Choroid plexus epithelial cell (primary cell): Measurements from ENCODE around the gene CXCR6.

Experiments used
- DNase-seq: peaks from one replicate; pipeline ENCODE4 v3.0.0-alpha.2; 2010; ENCODE audit warnings: low read depth
- H3K4me3 ChIP-seq: 2 replicates; pipeline ENCODE4 v1.5.1; 2011; ENCODE audit warnings: low read depth, mild to moderate bottlenecking, control low read depth, low read length, moderate library complexity
- CTCF ChIP-seq: conservative IDR thresholded peaks from 2 replicates; pipeline ENCODE4 v1.5.1; 2011; ENCODE audit warnings: low read depth, mild to moderate bottlenecking, control low read depth, inconsistent platforms, low read length, moderate library complexity

The CXCR6 gene

DNA sequence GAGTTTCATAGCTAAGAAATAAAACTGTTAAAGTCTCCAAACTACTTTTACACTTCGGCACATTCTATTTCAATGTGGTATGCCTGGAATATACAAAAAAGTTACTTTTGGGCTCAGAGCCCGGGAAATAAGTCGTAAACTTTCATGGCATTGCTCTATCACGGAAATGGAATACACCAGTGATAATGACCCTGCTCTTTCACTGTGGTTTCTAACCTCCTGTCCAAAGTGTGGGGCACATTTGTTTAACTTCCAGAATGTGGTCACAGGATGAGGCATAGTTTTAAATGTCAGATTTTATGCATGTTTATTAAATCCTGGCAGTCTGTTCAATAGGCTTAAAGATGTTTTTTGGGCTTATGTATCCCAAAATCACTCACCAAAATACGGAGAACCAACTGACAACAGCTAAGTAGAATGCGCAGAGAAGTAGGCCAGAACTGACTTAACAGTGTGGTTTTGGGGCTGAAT, 5.1 kb downstream of the CXCR6 start:
- no peak for DNase-seq
- TF ChIP-seq CTCF, result no peak

DNA sequence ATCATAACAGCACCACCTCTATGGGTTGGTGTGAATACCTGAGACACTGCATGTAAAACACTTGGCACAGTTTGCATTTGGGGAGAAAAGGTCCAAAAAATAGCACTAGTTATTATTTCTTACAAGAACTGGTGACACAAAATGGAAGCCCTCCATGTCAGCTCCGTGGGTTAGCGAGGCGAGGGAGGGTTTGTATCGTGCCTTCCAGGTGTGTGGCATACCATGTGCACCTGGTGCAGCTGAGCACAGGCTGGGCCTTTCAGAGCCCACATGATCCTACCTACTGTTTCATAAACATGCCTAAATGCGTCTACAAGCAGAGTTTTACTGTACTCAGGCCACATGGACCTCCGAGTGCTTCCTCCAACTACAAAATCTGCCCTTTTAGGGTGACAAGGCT, 5.6 kb downstream of the CXCR6 start:
- no peak for TF ChIP-seq CTCF
- H3K4me3 ChIP-seq, result no peak overlapping the region
- no peak for DNase-seq

More for the DNA sequence above, 5.1 kb downstream of the CXCR6 start:
- H3K4me3 ChIP-seq, result no peak overlapping the region

DNA sequence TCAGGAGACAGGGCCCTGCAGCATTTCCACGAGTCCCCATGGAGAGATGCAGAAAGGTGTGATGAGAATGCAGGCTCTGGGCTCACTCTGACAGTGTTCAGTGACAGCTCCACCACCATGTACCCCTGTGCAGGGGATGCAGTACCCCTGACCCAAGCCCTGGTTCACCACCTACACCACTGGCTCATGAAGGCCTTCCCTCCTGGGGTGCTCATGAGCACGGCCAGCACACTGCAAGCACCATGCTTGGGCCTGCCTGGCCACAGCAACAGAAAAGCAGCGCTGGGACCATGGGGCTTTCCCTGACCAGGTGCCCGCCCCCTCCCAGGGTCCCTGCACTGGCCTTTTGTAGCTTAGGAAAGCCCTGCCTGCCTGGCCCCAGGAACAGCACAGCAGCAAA, 6.2 kb downstream of the CXCR6 start:
- no peak for DNase-seq
- H3K4me3 ChIP-seq, result no peak overlapping the region
- TF ChIP-seq CTCF, result no peak

- TF ChIP-seq CTCF, result no peak
- no peak overlapping the region for H3K4me3 ChIP-seq
These were observed 6.9 kb downstream of the CXCR6 start for GRCh38 chr3:45950131-45950530.

DNA sequence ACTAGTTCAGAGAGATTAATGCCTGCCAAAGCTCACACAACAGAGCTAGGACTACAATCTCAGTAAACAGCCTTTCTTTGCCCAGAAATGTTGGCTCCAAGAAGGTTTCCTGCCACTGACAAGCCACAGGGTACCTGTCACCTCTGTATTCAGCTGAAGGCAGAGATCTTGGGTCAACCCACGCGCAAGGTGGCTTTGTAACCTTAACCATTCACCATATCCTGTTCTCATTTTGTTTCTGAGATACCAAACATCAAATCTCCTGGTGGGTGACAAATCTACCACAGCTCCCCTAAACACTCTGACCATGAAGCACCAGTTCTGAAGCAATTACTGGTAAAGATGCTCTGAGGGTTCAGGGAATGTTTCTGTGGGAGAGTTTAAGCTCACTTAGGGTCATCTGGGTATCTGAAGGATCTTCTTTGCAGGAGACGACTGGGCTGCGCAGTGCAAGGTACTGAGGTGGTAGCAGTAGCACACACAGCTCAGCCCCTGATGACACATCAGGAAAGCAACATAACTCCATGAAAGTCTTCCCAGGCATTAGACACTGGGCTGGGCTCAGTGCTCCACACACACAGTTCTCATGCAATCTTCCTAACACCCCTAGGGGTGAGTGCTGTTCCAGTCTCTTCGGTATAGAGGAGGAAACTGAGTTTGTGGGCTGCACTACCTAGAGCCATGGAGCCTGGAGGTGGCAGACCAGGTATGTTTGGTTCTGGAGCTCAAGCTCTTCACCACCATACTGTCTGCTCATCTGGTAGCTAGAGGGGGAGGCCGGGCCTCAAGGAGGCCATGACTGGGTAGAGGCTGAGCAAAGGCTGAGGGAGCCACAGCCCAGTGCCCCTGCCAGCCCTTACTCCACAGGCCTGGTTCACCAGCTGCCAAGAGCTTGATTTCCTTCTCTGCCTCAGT, 7.7 kb downstream of the CXCR6 start:
- no peak for DNase-seq
- no peak overlapping the region for H3K4me3 ChIP-seq
- no peak for TF ChIP-seq CTCF

More at GRCh38 chr3:45950131-45950530, 6.9 kb downstream of the CXCR6 start:
- no peak for DNase-seq

DNA sequence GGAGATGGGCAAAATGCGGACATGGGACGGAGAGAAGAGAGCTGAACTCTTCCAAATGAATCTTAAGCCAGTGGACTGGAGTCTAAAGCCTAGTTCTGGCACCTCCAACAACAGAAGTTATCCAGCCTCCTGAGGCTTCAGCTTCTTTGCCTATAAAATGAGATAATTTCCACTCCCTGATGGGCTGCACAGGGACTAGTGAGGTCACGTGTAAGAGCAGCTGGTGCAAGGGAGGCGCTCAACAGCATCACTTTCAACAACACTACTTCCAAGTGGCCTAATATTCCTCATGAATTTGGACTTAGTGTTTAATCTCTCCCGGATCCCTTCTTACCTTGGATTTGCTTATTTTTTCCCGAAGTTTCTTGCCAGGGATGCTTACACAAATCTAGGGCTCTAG, 8.7 kb downstream of the CXCR6 start:
- H3K4me3 ChIP-seq, result no peak overlapping the region
- no peak for TF ChIP-seq CTCF
- DNase-seq, result no peak

- no peak for TF ChIP-seq CTCF
These were observed 9.2 kb downstream of the CXCR6 start for GRCh38 chr3:45952456-45952855.

More at GRCh38 chr3:45952456-45952855, 9.2 kb downstream of the CXCR6 start:
- DNase-seq, result no peak
- no peak overlapping the region for H3K4me3 ChIP-seq
